NCI-H82 treated with DMSO at 0.1 percent for 48 hours (cell line): ENCODE data around the gene AGAP1.

ENCODE experiments used
- DNase-seq: peaks from one replicate; lab custom pipeline; 2025; ENCODE audit not compliant: unreplicated experiment; lab: John Stamatoyannopoulos, UW

Gene AGAP1

GRCh38 chr2:235952714-235953113 lies 458.9 kb downstream of the AGAP1 start:
- DNase-seq, result no peak

GRCh38 chr2:235954281-235954680 lies 460.4 kb downstream of the AGAP1 start:
- no peak for DNase-seq

GRCh38 chr2:235954888-235955480 lies 461.1 kb downstream of the AGAP1 start:
- DNase-seq, result no peak

- DNase-seq, result no peak
Observed at GRCh38 chr2:235955664-235956063, 461.8 kb downstream of the AGAP1 start.

GRCh38 chr2:235956281-235956970 lies 462.6 kb downstream of the AGAP1 start:
- no peak for DNase-seq

GRCh38 chr2:235957251-235957650 lies 463.4 kb downstream of the AGAP1 start:
- DNase-seq, result no peak

- no peak for DNase-seq
Observed at GRCh38 chr2:235958221-235958930, 464.5 kb downstream of the AGAP1 start.

GRCh38 chr2:235958931-235959410 lies 465.1 kb downstream of the AGAP1 start:
- DNase-seq, result no peak

- no peak for DNase-seq
Observed at GRCh38 chr2:235960011-235960715, 466.3 kb downstream of the AGAP1 start.

- DNase-seq, result no peak
Observed at GRCh38 chr2:235960716-235961640, 467.1 kb downstream of the AGAP1 start.

- no peak for DNase-seq
Observed at GRCh38 chr2:235961711-235962110, 467.9 kb downstream of the AGAP1 start.

GRCh38 chr2:235963853-235964577 lies 470.2 kb downstream of the AGAP1 start:
- DNase-seq, result no peak

- DNase-seq, result no peak
Observed at GRCh38 chr2:235964787-235965390, 471.0 kb downstream of the AGAP1 start.

GRCh38 chr2:235966396-235966795 lies 472.6 kb downstream of the AGAP1 start:
- DNase-seq, result no peak

GRCh38 chr2:235966932-235967757 lies 473.3 kb downstream of the AGAP1 start:
- DNase-seq, result no peak

- no peak for DNase-seq
Observed at GRCh38 chr2:235968155-235968554, 474.3 kb downstream of the AGAP1 start.

GRCh38 chr2:235968616-235969324 lies 474.9 kb downstream of the AGAP1 start:
- no peak for DNase-seq
